ENCODE measurements around the gene L3MBTL3.

Gene L3MBTL3

DNA sequence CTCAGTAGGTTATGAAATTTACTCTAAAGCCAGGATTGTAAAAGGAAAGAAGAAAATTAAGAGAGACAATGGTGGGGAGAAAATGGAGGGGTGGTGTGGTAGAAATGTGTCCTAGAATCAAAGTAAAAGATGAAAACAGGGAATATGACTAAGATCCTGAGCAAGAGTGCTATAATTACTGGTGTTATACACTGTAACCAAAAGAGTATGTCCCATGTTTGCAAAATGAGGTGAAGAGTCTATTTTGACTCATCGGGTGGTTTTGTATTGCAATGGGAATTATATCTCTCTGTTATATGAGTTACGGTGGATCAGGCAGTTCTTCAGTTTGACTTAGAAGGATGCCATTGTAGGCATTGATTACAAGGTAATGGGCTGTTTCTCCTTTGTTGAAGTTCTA is 8.5 kb downstream of the L3MBTL3 start:
- no peak for DNase-seq (ENCODE audit: low read depth in 3 of 3, low spot score in 1 of 3)

DNA sequence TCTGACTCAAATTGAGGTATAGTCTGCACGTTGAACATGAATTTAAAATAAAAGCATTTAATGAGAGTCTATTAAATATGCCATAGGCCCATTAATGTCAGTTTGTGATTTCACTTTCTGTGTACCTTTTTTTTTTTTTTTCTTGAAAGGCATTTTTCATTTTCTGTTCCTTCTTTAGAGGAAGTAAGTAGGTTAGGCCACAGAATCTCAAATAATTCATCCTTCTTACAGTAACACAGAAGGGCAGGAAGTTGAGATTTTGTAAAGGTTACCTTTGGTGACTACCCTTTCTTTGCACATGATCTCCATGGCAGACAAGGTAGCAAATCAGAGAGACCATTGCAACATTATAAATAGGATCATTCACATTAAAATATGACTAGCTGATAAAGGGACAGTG is 9.6 kb downstream of the L3MBTL3 start:
- no peak for DNase-seq (ENCODE audit: low read depth in 3 of 3, low spot score in 1 of 3)

DNA sequence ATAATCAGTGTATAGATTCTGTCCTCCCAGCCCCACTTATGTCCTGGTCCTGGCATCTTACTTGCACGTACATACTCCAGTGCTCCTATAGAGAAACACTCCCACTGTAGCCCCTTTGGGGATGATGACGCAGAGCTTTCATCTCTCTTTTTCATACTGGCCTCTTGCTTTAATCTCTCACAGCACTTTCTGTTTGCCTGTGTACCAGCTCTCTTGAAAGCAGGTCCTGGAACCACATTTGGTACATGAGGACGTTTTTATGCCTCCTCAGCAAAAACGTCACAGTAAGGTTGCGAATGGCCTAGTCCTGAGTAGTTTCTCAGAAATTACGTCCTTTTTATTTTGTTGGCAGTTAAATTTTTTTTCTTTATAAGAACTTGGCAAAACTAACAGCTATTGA is 10.8 kb downstream of the L3MBTL3 start:
- DNase-seq (ENCODE audit: low read depth in 3 of 3, low spot score in 1 of 3), result no peak

DNA sequence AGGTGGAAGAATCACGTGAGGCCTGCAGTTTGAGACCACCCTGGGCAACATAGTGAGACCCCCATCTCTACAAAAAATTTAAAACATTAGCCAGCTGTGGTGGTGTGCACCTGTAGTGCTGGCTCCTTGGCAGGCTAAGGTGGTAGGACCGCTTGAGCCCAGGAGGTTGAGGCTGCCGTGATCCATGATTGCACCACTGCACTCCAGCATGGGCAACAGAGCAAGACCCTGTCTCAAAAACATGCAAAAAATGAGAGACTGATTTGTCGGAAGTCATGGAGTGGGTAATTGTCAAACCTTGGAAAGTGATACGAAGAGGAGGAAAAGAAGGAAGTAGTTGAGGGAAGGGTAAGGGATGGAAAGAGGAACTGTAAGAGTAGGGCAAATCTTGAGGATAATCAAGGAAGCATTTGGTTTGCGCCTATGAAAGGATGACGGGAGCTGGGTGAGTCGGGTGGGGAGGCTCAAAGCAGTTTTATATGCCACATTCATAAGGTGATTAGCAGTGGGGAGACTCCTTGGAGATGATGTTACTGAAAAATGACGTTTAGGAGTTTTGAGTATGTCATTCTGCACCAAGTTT is 14.5 kb downstream of the L3MBTL3 start:
- DNase-seq (ENCODE audit: low read depth in 3 of 3, low spot score in 1 of 3), result no peak

DNA sequence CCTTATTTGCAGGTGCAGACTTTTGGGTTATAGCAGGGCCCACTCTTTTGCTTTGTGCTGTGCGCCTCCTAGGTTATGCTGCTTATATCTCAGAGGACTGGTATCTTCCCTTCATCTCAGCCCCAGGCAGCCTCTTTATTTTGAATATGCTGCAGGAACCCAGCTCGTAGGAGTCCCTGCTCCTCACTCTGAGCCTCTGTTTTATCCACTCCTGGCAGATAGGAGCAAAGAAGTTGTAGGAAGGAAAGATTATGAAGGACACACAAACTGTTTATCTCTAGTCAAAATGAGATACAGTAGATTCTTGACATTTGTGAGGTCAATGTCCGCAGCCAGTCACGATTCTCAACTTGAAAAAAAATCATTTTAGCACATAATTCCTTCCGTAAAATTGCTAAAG is 15.6 kb downstream of the L3MBTL3 start:
- DNase-seq (ENCODE audit: low read depth in 3 of 3, low spot score in 1 of 3), result no peak

DNA sequence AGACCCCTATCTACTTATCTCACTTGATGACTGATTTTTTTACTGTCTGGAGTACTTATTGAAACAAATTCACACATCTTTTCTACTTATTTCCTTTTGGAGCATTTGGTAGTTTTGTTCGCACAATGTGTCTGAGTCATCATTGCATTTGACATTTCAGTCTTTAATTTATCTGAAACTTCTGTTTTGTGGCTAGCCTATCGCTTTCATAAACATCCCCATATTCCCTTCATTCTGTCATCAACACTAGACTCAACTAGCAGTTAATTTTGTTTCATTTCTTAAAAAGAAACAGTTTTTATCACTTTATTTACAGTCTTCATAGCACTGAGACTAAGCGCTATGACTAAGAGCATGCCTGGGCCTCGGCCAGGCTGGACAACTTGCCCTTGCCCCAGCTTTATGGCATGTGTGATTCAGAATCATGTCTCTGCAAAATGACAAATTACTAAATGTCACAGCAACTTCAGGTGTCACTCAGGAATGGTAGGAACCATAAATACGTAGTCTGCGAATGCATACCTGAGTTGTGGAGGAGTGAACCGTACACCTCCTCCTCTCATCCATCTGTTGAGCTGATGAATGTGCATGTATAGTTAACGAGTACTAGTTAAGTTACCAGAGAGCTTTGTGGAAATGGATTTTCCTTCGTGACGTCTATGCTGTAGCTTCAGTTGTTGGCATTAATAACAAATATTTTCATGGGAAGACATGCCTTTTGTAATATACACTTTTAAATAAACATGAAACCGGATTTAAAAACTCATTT is 16.2 kb downstream of the L3MBTL3 start:
- no peak for DNase-seq (ENCODE audit: low read depth in 3 of 3, low spot score in 1 of 3)

DNA sequence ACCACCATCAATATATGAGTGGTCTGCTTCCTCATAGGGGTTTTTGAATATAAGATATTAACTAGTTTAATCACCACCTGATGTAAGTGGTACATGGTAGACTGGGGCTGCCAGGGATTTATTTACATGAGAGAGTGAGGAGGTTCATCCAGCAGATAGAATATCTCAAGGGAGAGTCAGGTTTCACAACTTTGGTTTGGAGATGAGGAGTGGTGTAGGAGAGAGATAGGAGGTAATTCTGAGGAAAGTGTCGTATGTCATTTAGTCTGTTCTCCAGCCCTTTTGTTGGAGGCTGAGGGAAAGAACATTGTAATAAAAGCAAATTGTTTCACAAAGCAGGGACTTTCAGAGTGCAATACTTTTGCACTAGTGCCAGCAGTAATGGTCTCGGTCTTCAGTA is 16.8 kb downstream of the L3MBTL3 start:
- DNase-seq (ENCODE audit: low read depth in 3 of 3, low spot score in 1 of 3), result no peak

DNA sequence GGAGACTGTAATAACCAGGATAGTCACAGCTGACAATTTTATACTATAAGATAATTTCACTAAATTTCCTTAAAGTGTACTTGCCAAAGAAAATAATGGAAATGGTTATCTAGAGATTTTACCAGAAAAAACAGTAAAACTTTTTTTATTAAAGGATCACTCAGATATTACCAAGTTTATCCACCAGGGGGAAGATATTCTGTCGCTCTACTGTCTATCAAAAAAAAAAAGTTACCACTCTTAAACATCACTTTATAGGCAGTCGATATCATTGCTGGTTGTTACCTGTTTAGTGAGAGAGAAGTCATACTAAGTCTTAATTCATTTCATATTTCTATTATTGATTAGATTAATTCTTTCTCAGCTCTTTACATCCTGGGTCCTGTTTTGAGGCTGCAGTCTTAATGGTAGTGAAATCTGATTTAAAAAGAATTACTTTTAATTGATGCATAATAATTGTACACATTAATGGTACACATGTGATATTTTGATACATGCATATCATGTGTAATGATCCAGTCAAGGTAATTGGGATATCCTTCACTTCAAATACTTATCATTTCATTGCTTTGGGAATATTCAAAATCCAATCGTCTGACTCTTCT is 18.9 kb downstream of the L3MBTL3 start:
- DNase-seq (ENCODE audit: low read depth in 3 of 3, low spot score in 1 of 3), result no peak

DNA sequence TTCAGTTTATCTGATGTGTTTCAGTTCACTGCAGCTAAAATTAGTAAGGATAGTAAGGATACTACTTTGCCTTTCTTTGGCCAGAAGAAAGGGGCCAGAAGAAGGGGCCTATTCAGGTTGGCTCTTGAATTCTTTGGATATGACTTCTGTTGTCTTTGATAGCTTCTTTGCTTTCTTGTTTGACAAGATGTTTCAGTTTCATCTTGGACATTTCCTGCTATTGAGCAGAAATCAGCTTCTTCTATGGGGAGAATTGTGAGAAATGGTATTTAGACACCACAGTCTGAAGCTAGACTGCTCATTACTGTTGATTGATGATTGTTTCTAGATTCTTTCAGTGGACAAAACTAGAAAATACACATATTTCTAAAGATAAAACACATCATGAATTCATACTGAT is 23.2 kb downstream of the L3MBTL3 start:
- no peak for DNase-seq (ENCODE audit: low read depth in 3 of 3, low spot score in 1 of 3)

DNA sequence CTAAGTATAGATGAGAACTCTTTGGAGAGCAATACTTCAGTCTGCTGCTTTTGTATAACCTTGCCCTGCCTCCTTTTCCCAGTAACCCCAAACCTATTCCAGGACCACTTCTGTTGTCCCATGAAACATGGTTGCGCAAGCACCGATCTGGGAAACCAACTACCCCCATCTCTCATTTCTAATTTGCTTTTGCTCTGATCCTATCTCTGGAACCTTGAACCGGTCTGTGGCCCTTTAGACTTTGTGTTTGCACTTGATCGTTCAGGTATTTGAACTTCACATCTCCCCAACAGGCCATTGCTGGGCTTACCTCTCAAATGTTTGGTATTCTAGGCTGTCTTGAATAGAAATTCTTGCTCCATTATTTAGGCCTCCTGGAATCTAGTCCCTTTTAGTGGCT is 25.0 kb downstream of the L3MBTL3 start:
- DNase-seq (ENCODE audit: low read depth in 3 of 3, low spot score in 1 of 3), result no peak

DNA sequence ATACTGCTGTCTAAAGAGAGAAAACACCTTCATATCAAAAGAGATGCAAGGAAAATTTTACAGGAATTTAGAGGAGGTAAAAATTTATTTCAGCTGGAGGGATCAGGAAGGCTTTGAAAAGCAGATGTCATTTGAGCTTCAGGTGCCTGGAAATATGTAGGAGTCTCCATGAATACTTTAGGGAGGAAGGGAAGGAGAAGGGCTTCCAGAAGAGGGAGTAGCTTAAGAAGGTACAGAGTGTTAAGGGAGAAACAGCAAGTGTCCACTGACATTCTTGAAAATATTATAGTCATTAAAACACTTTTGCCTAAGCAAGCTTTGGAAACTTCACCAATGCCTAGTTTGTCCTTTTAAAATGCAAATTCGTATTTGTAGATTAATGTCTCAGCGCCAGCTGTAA is 27.2 kb downstream of the L3MBTL3 start:
- no peak for DNase-seq (ENCODE audit: low read depth in 3 of 3, low spot score in 1 of 3)

DNA sequence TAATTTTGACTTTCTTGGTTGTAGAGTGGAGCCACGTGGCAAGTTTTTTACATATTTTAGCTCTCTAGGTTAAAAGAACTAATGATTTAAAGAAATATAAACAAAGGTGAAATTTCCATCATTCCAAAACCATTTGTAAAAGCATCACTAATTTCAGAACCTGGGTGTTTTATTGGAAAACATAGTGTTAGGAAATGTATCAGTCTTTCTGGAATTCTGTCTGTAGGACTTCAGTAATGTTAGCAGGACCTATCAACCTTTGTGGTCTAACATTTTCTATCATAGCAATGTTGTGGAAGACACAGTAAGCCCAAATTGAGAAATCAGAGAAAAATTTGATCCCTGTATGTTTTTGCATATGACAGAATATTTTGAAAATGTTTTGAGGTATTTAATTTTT is 28.3 kb downstream of the L3MBTL3 start:
- DNase-seq (ENCODE audit: low read depth in 3 of 3, low spot score in 1 of 3), result no peak

DNA sequence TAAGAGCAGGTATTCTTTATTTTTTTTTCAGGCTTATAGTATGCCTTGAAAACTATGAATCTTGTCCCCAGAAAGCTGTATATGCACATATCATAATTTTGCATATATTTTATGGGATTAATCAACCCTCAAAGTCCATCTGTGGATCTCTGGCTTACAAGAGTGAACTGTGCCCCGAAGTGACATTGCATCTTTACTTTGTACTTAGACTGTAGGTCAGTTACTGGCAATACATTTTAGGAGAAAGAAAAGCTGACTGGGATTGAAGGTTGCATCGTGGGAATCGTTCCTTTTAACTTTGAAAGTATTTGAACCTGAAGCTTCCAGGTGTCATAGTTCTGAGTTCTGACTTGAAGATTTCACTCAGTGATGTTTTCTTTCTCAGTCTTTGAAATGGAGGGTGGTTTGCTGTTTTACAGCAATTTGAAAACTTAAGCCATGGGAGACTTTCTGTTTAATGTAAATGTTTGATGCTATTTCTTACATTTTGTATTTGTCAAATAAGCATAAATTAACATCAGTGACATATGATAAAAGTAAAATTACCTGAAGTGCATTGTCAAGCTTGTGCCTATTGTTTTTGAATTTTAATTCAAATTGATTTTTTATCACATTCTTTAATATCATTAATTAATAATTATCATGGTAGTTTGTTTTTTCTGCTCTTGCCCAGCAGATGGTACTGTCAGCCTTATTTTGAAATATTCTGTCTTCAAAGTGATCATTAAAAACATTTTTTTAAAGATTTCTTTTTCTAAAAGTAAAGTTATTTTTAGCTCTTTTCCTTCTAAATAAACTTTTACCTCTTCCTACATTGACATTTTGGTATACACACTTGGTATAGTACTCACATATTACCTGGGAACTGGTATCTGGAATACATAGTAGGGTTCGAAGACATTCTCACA is 29.0 kb downstream of the L3MBTL3 start:
- DNase-seq (ENCODE audit: low read depth in 3 of 3, low spot score in 1 of 3), result no peak

DNA sequence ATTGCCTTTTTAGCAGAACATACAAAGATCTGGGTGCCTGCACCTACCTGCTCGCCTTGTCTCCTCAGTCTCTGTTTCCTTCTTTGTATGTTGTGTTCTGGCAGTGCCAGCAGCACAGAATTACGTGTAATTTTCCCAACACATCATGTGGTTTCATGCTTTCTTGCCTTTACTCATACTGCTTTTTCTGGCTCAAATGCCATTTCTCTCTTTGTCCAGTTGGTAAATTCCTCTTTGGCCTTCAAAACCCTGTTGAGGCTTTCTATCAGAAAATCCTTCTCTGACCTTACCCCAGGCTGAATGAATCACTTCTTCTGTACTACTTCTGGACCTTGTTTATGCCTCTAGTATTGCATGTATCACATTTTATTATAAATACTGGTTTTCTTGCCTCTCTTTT is 31.8 kb downstream of the L3MBTL3 start:
- DNase-seq (ENCODE audit: low read depth in 3 of 3, low spot score in 1 of 3), result no peak

DNA sequence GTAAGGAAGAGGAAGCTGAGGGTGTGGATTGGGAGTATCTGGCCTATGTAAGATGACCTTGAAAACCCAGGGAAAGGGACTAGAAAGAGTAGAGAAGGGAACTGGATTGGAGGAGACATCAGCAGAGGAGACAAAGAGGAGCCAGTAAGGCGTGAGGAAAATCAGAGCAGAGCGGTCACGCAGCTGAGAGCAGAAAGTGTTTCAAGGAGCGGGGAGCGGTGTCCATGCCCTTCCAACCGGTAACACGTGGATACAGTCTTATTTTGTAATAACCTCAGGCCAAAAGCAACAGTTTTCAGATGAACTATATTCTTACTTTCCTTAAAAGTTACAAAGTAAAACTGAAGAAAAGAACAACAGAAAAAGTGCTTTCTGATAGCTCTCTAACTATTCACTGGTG is 36.3 kb downstream of the L3MBTL3 start:
- no peak for DNase-seq (ENCODE audit: low read depth in 3 of 3, low spot score in 1 of 3)

DNA sequence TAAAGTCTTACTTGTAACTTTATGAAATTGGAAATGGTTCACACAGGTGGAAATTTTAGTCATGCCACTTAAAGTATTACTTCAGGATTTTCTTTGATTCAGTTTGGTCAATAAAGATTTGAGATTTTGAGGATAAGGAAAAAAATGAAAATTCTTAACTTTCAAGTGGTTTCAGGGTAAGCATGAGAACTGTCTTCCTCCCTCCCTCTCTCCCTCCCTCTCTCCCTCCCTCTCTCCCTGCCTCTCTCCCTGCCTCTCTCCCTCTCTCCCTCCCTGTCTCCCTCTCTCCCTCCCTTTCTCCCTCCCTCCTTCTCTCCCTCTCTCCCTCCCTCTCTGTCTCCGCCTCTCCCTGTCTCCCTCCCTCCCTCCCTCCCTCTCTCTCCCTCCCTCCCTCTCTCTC is 36.9 kb downstream of the L3MBTL3 start:
- no peak for DNase-seq (ENCODE audit: low read depth in 3 of 3, low spot score in 1 of 3)

DNA sequence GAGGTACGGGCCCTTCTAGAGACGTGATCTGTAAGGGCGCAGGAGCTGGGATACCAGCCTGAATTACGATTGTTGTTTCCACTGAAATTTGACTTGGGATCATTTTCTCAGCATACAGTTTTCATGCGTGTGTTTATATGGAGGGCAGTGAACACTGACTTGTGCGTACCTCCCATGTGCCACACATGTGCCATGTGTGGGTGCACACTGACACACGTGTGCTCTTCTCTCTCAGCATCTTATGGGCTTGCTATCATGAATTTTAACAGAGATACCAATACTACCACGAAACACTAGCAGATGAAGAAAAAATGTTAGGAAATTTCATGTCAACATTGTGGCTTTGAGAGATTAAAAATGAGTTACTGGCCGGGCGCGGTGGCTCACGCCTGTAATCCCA is 39.1 kb downstream of the L3MBTL3 start:
- no peak for DNase-seq (ENCODE audit: low read depth in 3 of 3, low spot score in 1 of 3)

DNA sequence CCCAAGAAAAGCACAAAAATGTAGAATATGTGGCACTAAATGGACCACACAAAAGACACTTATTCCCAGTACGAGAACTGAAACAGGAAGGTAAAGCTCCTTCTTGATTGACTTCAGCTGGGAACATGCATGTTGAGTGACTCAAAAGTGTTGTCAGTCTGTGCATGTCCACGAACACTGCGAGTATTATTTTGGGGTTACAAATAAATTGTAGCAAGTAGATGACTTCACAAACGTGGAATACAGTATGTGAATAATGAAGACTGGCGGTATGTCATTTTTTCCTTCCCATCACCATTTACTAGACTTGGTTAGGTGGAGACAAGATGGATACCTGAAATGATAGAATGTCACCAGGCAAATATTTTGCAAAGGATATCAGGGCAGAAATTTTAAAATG is 45.4 kb downstream of the L3MBTL3 start:
- no peak for DNase-seq (ENCODE audit: low read depth in 3 of 3, low spot score in 1 of 3)

DNA sequence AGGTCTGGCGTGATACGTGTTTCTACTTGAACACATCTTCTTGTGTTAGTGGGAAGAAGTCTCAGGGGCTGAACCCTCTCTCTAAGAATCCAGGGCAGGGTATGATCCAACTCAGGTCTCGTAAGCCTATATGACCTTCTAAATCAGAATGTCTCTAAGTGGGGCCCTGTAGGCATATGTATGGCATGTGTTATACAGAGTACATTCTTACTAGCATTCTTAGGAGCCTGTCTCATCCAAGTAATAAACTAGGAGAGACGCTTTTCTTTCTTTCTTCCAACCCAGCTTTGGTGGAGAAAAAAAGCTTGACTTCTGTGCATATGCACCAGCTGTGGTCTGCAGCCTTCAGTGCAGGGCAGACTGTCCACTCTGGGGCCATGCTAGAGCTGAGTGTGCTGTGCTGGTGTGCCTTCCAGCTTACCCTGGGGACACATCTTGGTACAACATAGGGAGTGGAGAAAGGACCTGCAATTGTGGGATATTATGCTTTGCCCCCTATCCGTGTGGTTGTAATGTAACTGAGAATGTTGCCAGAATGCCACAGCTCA is 47.3 kb downstream of the L3MBTL3 start:
- no peak for DNase-seq (ENCODE audit: low read depth in 3 of 3, low spot score in 1 of 3)

DNA sequence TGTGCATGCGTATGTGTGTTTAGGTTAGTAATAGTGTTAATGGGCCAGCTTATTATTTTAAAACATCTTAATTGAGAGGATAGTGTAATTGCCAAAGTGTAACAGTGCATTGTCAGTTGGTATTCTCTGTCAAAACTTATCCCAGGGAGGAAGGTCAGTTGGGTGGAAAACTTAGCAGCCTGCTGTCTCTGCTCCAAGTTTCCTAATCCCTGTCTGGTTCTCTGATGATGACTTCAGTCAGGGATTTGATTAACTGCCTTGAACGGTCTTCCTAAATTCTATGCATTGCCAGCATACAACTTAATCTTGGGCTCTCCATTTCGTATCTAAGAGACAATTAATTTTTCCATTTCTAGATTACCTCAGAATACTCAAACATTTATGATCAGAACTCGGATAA is 51.1 kb downstream of the L3MBTL3 start:
- no peak for DNase-seq (ENCODE audit: low read depth in 3 of 3, low spot score in 1 of 3)

DNA sequence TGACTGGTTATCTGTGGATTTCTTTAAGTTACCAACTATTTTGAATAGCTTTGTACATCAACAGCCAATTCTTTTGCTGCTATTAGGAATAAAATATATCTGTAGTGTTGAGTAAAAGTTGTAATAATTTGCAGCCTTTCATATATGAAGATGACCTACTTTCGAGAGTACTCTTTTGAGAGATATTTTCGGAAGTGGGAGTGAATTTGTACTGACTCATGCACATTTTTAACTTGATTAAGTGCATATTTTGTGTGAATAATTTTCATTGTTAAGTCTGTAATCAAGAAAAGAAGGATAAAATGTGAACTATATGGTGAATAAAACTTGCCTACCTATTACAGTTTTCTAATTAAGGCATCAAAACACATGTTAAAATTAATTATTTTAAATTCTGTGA is 51.9 kb downstream of the L3MBTL3 start:
- DNase-seq (ENCODE audit: low read depth in 3 of 3, low spot score in 1 of 3), result no peak

DNA sequence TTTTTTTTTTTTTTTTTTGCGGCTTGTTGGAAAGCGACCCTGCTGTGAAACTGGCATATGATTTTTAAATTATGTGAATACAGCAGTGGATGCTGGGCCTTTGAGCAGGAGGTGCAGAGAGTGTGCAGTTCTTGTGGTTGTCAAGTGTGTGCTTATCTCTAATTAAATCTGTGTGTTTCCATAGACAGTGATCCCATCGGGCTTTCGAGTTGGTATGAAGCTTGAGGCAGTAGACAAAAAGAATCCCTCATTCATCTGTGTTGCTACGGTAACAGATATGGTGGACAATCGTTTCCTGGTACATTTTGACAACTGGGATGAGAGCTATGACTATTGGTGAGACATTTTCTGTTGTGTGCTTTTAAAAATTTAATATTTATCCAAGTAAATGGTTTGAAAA is 52.4 kb downstream of the L3MBTL3 start:
- DNase-seq (ENCODE audit: low read depth in 3 of 3, low spot score in 1 of 3), result no peak

Data from stimulated activated CD4-positive, alpha-beta T cell treated with anti-CD3 and anti-CD28 coated beads, TNF-alpha, amount 100 ng/mL, for 1 hour (primary cell).